Activated CD8-positive, alpha-beta memory T cell treated with anti-CD3 and anti-CD28 coated beads, Interleukin-2, amount 50 U/mL, for 4 hours (primary cell): ENCODE measurements around the gene EPOP.

ENCODE experiments used
- DNase-seq: peaks from one replicate; pipeline ENCODE4 v3.0.0-alpha.2; 2020

The EPOP gene

DNA sequence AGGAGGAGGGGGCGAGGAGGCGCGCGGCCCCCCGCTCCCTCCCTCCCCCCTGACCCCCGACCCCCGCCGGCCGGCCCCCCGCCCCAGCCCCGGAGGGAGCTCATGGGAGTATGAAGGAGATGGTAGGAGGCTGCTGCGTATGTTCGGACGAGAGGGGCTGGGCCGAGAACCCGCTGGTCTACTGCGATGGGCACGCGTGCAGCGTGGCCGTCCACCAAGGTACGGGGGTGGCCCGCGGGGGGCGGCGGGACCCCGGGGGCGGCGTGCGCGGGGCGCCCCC lies 30.7 kb upstream of the EPOP start:
- no peak for DNase-seq

DNA sequence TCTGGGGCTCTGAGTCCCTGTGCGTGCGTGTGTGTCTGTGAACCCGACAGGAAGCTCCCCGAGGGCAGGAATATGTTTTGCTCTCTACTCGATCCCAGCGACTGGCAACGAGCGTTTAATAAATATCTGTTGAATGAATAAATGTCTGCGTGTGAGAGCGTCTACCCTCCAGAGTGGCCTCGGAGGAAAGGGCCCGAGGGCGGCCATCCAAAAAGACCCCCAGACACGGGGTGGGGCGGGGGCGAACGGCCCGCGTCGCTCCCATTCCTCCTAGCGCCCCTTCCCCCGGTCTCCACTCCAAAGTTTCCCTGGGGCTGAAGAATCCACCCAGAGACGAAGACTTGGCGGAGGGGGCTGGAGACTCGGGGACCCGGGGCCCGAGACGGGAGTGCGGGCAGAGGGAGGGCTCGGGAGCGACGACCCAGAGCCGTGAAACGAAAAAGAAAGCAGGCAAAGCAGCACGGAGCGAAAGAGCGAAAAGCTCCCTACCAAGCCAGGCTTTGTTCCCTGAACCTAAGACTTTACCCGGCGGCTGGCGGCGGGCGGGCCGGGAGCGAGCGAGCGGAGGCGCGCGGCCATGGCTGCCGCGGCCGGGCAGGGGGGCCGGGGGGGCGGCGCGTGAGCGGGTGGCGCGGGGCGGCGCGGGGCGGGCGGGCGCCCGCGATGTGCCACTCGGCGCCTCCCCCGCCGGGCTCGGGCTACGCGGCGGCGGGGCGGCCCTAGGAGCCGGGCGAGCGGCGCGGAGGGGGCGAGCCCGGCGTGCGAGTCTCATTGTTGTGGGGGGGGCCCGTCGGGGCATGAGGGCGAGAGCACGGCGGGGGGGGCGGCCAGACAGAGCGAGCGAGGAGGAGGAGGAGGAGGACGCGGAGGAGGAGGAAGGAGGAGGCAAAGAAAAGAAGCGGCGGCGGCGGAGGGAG lies 30.1 kb upstream of the EPOP start, which contains the start of gene MLLT6:
Gene MLLT6 (plus strand): TSS at position 668 of the 917 bp plus-strand sequence. CDS start 360 bp downstream, outside the sequence.
- peak; percentile 87 for DNase-seq

DNA sequence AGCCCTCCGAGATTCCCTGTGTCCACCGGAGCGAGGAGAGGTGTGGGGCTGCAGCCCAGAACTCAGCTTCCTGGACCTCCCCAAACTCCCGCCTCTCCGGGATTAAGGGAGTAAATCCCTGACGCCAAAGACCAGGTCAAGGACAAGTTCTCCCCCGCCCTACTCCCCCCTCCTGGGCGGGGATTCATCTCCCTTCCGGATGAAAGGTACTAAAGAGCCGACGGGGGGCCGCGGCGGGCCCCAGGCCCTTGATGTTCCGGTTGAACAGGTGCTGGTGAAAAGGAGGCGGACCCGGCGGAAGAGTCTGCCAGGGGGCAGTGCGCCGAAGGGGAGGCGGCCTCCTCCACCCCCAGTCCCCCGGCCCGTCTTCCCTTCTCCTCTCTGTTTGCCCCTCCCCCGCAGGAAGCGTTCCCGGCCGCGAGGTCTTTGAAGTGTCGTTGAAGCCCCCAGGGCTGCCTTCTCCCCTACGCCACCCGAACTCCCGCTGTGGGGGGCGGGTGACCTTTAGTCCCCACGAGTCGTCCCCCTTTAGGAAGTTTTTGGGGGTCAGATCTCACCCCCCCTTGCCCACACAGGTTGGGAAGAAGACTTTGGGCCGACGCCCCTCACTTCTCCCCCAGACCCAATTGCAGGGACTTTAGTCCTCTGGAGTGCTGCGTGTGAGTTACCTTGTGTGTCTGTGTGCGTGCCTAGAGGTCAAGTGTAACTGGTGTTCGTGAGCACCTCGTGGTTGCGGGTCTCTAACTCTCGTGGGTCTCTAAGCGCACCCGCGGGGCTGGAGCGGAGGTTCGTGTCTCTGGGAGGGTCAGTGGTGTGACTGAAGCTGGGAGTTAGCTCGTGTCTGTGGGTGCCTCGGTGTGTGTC lies 29.2 kb upstream of the EPOP start:
- peak; percentile 83 for DNase-seq

DNA sequence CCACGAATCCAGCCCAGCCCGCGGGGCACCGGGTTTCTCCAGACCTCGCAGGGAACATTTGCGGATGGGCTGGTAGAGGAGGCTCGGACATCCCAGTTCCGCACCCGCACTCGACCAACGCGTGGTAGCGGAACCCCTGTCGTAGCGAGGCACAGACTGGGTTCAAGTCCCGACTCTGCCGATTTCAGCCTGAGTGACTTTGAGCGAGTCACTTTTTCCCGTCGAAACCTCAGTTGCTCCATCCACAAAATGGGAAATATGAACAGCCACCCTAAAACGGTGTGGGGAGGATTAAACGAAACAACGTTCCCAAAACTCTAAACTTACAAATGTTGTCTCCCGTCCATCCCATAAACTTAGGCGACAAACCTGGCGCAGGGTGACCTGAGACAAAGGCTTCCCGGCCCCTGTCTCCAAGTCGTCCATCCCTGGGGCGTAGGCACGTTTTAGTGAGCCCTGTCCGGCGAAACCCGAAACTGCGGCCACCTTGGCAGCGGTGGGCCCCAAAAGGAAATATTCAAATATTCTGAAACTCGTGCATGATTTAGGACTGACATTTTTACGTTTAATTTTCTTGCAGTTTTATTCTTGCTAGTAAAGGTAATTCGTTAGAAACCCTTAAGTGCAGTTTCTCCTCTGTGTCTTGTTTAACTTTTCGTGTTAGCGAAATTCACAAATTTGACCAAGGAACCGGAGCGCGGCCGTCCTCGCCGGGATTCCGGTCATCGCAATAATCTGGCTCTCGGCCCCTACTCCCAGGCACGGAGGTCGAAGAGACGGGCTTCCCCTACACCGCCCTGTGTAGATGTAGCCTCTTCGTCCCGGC lies 28.4 kb upstream of the EPOP start:
- DNase-seq, result peak; percentile 39

DNA sequence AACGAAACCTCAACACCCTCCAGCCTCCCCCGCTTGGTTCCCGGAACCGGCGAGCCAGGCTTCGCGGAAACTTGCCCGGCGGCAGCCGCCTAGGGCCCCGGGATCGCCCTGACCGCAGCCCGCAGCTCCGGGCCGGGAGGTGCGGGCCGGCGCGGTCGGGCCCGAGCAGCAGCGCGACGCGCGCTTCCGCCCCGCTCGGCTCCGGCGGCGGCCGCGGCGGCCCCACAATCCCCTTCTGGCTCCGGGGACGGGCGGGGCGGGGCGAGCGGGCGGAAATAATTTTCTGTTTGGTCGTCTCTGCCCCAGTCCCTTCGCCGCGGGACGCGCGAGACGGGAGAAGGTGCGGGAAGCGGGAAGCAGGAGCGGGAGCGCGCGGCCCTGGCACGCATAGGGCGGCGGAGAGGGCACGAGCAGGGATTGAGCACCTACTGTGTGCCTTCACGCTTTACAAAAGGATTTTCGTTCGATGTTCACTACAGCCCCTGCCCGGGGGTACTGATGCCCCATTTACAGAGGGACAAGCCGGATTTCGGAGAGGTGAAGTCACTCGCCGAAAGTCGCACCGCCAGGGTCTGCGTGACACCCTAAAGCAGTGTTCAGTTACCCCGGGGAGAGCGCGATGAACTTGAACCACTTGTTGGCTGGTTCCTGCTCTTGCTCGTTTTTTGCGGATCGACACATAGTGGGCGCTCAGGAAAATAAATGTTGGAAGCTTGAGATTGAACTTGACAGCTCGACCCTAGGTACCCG lies 27.6 kb upstream of the EPOP start:
- DNase-seq, result peak; percentile 74

DNA sequence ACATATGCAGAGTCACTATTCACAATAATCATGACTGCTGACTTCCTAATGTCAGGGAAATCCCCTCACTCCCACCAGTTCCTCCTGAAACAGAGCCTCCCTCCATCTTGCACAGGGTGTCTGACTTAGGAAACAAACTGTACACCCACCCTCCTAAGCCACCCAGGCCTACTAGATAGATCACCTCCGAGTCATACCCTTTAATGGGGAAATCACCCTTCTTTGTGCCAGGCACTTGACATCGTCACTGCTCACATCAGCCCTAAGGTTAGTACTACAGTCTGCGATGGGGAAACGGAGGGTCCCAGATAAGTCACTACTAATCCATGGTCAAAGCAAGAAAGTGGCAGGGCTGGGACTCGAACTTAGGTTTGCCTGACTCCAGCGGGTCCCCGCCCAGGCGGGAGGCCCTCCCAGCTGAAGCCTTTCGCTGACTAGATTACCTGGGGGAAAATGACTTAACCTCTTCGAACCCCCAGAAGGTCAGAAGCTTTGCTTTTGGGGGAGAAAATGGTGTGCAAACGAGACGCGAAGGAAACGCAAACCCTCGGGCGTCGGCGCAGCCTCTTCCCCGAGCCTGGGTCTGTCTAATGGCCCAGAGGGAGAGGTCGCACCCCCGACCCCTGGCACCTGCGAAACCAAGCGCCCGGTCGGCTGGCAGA lies 26.9 kb upstream of the EPOP start:
- peak; percentile 73 for DNase-seq

DNA sequence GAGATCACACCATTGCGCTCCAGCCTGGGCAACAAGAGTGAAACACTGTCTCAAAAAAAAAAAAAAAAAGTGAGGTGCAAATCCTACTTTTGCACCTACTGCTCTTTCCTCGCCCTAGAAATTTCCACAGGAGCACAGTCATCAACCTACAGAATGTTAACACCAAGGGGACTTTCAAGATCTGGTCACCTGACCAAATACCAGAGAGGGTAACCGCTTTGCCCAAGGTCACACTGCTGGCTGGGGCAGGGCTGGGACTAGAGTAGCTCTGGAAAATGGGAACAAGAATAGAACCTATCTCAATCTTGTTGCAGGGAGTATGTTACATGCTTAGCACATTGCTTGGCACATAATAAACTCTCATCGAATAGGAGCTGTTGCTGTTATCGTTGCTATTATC lies 24.0 kb upstream of the EPOP start:
- no peak for DNase-seq

DNA sequence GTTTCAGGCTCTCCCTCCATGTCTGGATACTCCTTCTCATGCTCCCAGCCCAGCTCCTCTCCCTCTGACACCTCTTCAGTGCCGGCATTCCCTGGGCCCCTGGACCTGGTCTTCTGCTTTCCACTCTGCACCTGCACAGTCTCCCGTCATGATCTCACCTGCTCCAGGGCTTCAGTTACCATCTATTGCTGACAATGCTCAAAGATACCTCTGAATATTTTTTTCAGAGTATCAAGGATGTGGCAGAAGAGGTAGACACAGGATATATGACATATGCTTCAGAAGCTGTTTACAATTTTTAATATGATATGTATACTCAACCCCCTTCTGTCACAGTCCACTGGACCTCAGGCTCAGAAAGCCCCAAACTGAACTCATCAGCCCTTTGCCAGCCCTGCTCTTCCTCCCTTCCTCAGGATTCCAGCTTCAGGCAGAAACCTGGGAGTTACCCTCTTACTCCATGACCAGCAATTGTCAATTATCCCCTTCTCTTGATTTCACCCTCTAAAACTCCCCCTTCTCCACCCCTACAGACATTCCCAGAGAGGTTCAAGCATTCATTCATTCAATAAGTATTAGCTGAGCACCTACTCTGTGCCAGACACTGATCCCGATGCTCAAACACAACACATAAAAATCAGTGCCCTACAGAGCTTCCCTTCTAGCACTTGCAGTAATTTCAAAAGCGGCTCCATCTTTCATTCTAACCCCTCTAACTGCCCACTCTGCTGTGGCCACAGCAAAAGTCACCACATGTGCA lies 22.5 kb upstream of the EPOP start:
- no peak for DNase-seq

DNA sequence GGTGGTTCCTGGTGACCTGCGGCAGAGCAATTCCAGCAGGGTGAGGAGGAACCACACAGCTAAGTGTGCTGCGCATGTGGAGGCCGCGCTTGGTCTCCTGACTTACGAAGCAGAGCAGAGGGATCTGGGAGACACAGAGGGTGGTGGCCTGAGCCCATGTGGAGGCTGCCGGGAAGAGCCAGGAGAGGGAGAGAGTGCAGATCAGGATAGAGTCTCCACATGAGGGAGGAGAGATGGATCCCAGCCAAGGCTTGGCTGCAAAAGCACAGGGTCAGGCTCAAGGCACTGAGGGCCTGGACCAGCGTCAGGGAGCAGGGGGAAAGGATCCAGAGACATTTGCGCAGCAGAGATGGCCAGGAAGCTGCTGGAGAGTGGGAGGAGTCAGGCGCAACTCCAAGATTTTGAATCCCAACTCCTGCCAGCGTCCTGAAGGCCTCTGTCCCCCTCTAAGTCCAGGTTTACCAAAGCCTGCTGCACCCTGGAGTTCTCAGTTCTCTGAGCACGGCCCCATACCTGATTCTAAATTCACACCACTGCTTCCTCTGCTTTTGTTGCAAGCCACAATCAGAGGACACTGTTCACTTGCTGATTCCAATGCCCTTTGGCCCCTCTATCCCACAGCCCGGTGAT lies 19.1 kb upstream of the EPOP start:
- no peak for DNase-seq

DNA sequence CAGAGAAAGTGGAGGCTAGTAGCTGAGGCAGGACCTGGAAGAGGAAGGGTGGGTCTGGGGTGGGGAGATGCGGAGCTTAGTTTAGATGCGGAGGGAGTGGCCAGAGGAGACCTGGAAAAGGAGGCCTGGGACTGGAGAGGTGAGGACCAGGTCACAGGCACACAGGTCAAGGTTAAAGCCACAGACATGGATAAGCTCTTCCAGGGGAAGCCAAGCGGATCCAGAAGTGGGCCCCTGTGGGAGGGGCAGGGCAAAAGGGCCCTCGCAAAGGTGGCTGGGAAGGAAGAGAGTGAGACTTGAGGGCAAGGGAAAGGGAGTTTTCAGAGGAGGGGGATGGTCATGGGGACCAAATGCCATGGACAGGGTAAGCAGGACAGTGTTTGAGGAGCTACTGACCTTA lies 16.4 kb upstream of the EPOP start:
- no peak for DNase-seq

DNA sequence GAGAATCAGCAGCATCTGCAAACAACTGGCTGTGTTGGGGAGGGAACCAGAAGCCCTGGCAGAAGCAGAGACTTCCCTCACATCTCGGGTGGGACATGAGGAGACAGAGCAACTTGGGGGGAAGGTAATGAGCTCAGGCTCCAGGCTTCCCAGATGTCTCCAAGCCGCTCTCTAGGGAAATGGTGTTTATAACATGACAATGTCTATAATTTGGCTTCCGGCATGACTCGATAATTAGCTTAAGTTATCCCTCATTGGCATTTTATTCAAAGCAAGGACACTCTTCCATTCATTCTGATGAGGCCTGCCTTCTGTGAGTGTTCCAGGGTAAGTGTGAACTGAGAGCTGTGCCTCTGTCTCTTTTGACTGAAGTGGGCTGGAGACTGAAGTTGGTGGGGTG lies 15.6 kb upstream of the EPOP start:
- DNase-seq, result no peak

DNA sequence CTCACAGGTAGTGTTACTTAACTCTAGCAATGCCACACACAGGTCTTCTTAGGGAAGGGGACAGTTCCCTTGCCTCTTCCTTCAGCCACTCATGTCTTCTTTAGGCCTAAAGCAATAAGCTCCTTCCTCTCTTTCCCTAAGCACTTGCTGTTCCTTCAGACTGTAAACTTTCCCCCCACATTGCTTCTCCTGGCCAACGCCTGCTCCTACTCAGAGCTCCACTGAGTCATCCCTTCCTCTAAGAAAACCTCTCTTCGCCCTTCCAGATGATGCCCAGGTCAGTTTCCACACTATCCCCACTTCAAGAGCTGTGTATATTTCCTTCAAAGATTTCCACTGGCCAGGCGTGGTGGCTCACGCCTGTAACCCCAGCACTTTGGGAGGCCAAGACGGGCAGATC lies 12.5 kb upstream of the EPOP start:
- DNase-seq, result no peak

DNA sequence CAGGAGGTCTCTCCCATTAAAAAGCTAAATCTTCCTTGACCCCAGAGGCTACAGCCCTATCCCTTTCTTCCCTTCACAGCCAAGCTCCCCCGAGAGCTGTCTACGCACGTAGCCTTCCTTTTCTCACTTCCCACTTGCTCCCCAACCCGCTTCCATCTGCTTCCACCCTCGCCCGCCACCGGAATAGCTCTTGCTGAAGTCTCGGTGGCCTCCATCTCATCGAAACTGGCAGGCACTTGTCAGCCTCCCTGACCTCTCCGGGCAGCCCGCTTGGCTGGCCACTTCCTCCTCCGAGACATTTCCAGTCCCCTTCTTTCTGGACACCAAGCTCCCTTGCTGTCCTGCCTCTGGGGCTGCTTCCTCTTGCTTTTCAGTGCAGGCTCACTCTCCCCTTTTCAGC lies 10.7 kb upstream of the EPOP start:
- DNase-seq, result no peak

DNA sequence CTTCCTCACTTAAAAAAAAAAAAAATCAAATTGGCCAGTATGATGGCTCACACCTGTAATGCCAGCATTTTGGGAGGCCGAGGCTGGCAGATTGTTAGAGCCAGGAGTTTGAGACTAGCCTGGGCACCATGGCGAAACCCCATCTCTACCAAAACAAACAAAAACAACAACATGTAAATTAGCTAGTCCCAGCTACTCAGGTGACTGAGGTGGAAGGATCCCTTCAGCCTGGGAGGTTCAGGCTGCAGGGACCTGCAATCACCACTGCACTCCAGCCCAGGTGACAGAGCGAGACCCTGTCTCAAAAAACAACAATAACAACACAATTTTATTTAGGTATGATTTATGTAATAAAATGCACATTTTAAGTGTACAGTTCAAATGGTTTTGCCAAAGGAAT lies 6.3 kb upstream of the EPOP start:
- DNase-seq, result no peak

DNA sequence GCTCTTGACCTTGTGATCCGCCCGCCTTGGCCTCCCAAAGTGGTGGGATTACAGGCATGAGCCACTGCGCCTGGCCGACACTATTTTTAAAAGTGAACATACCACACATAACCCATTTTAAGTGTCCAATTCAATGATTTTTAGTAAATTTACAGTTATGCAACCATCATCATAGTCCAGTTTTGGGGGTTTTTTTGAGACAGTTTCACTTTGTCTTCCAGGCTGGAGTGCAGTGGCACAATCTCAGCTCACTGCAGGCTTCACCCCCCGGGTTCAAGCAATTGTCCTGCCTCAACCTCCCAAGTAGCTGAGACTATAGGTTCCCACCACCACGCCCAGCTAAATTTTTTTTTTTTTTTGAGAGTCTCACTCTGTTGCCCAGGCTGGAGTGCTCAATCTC lies 3.1 kb upstream of the EPOP start:
- no peak for DNase-seq

DNA sequence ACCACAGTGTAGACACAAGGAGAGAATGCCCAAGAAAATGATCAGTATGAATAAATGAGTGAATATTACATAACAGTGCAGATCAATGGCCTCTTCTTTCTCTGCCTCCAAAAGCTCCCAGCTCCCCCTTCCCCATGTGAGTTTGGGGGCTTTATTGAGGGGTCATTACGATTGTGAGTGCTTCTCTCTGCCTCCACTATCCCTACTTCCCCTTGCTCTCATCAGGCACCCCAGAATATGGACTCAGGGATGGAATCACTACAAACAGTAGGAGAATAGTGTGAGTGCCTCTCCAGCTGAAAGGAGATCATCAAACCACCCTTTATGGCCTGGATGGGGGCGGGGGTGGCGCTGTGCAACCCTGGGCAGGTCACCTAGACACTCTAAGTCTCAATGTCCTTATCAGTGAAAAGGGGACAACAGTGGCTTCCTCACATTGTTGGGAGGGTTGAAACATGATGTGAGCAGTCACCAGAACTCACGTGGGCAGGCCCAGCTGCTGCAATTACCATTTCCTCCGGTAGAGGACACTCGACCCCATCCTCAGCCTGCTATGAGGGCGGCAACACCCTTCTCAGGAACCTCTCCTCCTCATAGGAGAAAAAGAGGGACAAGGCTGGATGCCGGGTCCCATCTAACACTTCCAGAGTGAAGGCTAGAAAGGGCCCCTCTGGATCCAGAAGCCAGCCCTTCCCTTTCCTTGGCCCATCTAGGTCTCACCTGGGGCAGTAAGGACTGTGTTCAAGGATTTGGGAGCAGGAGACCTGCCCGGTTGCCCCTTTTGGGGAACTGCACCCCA lies 2.1 kb upstream of the EPOP start:
- DNase-seq, result peak; percentile 82

DNA sequence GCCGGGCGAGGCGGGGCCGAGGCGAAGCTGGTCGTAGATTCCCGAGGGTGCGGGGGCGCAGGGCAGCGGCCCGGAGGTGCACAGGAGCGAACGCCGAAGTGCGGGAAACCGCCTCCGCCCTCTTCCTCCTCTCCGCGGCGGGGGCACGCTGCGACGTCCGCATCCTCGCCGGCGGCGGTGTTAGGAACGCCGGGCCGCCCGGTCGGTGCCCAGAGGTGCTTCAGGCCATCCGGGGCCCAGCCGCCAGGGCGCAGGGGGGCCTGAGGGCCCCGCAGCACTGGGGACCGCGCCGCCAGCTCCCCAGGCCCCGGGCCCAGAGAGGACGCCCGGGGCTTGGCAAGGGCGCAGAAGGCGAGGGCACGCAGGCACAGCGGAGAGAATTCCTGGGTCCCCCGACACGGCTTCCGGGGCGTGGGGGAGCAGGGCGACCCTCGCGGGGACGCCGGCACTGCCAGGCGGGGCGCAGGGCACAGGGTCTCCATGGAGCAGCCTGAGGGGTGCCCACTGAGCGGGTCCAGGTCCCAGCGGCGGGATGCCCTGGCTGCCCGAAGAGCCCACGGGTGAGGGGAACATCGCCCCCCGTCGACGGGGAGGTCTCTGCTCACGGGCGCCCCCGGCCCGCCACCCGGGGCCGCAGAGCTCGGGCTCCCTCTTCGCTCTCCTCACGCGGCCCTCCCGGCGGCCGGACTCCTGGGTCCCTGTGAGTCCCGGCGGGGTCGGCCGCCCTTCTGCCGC lies 576 bp downstream of the EPOP start:
- DNase-seq, result peak; percentile 40

DNA sequence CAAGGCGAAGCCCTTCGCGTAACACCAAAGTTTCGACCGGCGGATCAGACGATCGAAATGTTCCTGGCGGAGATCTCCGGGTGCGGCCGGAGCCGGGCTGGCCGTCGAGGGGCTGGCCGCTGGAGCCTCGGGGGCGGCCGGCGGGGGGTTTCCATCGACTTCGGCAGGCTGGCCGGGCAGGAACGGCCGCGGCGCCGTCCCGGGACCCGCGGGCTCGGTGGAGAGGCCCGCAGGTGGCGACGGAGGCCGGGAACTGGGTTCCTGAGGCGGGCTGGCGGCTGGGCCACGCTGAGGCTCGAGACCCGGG lies 1.1 kb downstream of the EPOP start:
- DNase-seq, result no peak
